ENCODE results near the gene PDLIM1.

PDLIM1 gene

GRCh38 chr10:95276367-95277200 is 14.2 kb downstream of the PDLIM1 start:
- H3K36me3 ChIP-seq (ENCODE audit: insufficient read depth, low read length), result no peaks in the 10 kb centered on the region
- H3F3A ChIP-seq (ENCODE audit: low read depth), result peaks cover 9% of the 10 kb centered on the region; the same call in 1 of the 2 replicates
- H4K20me1 ChIP-seq (ENCODE audit: insufficient read depth, low read length, poor library complexity, severe bottlenecking), result no peaks in the 10 kb centered on the region
- H3K9me2 ChIP-seq (replicated peaks; ENCODE audit: low read depth, low read length), result no peaks in the 10 kb centered on the region
- H3K4me2 ChIP-seq (ENCODE audit: low read depth, low read length, poor library complexity, severe bottlenecking), result peak overlapping the region; percentile 61
- H3K9me3 ChIP-seq (ENCODE audit: insufficient read depth, low read depth, low read length), result no peaks in the 10 kb centered on the region
- peaks cover 53% of the 10 kb centered on the region for H3K4me1 ChIP-seq (ENCODE audit: insufficient read depth, low read length, poor library complexity, severe bottlenecking)
- no peaks in the 10 kb centered on the region for H3K79me2 ChIP-seq (ENCODE audit: insufficient read depth, low read length)
- no peaks in the 10 kb centered on the region for H3K27me3 ChIP-seq (ENCODE audit: insufficient read depth, low read length, poor library complexity, severe bottlenecking)
- H2AFZ ChIP-seq (ENCODE audit: low read length), result peak overlapping the region; percentile 17; the same call in 1 of the 2 replicates
- TF ChIP-seq EZH2phosphoT487 (IDR thresholded peaks at IDR 0.05; ENCODE audit: borderline replicate concordance) (no peak), CTCF (conservative IDR thresholded peaks at IDR 0.05; ENCODE audit: low read length) (no peak)
- H3K4me3 ChIP-seq (ENCODE audit: low read length, poor library complexity, severe bottlenecking), result peak overlapping the region; percentile 26
- H3K9ac ChIP-seq (ENCODE audit: low read depth, low read length, poor library complexity, severe bottlenecking), result peak overlapping the region; percentile 66

GRCh38 chr10:95275726-95276366 is 15.0 kb downstream of the PDLIM1 start:
- Histone ChIP-seq H3K4me2 (ENCODE audit: low read depth, low read length, poor library complexity, severe bottlenecking) (peak overlapping the region; percentile 61), H3K4me1 (ENCODE audit: insufficient read depth, low read length, poor library complexity, severe bottlenecking) (peaks cover 47% of the 10 kb centered on the region), H3K27me3 (ENCODE audit: insufficient read depth, low read length, poor library complexity, severe bottlenecking) (no peaks in the 10 kb centered on the region), H3K9me2 (replicated peaks; ENCODE audit: low read depth, low read length) (no peaks in the 10 kb centered on the region), H3K79me2 (ENCODE audit: insufficient read depth, low read length) (no peaks in the 10 kb centered on the region), H3F3A (ENCODE audit: low read depth) (peaks cover 9% of the 10 kb centered on the region; the same call in 1 of the 2 replicates), H3K9ac (ENCODE audit: low read depth, low read length, poor library complexity, severe bottlenecking) (peak overlapping the region; percentile 66), H3K9me3 (ENCODE audit: insufficient read depth, low read depth, low read length) (no peaks in the 10 kb centered on the region), H2AFZ (ENCODE audit: low read length) (peak overlapping the region; percentile 17; the same call in 1 of the 2 replicates), H3K4me3 (ENCODE audit: low read length, poor library complexity, severe bottlenecking) (peak overlapping the region; percentile 26), H4K20me1 (ENCODE audit: insufficient read depth, low read length, poor library complexity, severe bottlenecking) (no peaks in the 10 kb centered on the region), H3K36me3 (ENCODE audit: insufficient read depth, low read length) (no peaks in the 10 kb centered on the region)
- TF ChIP-seq EZH2phosphoT487 (IDR thresholded peaks at IDR 0.05; ENCODE audit: borderline replicate concordance), result no peak
- no peak for TF ChIP-seq CTCF (conservative IDR thresholded peaks at IDR 0.05; ENCODE audit: low read length)

- Histone ChIP-seq H3K36me3 (ENCODE audit: insufficient read depth, low read length) (no peaks in the 10 kb centered on the region), H3K27me3 (ENCODE audit: insufficient read depth, low read length, poor library complexity, severe bottlenecking) (no peaks in the 10 kb centered on the region), H3K79me2 (ENCODE audit: insufficient read depth, low read length) (no peaks in the 10 kb centered on the region), H3K9me2 (replicated peaks; ENCODE audit: low read depth, low read length) (no peaks in the 10 kb centered on the region), H3F3A (ENCODE audit: low read depth) (peaks cover 9% of the 10 kb centered on the region; the same call in 1 of the 2 replicates), H3K4me2 (ENCODE audit: low read depth, low read length, poor library complexity, severe bottlenecking) (no peak overlapping the region), H3K9me3 (ENCODE audit: insufficient read depth, low read depth, low read length) (no peaks in the 10 kb centered on the region), H3K4me3 (ENCODE audit: low read length, poor library complexity, severe bottlenecking) (no peak overlapping the region), H3K9ac (ENCODE audit: low read depth, low read length, poor library complexity, severe bottlenecking) (no peak overlapping the region), H3K4me1 (ENCODE audit: insufficient read depth, low read length, poor library complexity, severe bottlenecking) (peaks cover 36% of the 10 kb centered on the region), H4K20me1 (ENCODE audit: insufficient read depth, low read length, poor library complexity, severe bottlenecking) (no peaks in the 10 kb centered on the region), H2AFZ (ENCODE audit: low read length) (no peak overlapping the region)
- no peak for TF ChIP-seq EZH2phosphoT487 (IDR thresholded peaks at IDR 0.05; ENCODE audit: borderline replicate concordance)
- TF ChIP-seq CTCF (conservative IDR thresholded peaks at IDR 0.05; ENCODE audit: low read length), result no peak
Measured at GRCh38 chr10:95273393-95274312, 17.1 kb downstream of the PDLIM1 start.
